Measurements from ENCODE around the gene E4F1.

E4F1 gene

DNA sequence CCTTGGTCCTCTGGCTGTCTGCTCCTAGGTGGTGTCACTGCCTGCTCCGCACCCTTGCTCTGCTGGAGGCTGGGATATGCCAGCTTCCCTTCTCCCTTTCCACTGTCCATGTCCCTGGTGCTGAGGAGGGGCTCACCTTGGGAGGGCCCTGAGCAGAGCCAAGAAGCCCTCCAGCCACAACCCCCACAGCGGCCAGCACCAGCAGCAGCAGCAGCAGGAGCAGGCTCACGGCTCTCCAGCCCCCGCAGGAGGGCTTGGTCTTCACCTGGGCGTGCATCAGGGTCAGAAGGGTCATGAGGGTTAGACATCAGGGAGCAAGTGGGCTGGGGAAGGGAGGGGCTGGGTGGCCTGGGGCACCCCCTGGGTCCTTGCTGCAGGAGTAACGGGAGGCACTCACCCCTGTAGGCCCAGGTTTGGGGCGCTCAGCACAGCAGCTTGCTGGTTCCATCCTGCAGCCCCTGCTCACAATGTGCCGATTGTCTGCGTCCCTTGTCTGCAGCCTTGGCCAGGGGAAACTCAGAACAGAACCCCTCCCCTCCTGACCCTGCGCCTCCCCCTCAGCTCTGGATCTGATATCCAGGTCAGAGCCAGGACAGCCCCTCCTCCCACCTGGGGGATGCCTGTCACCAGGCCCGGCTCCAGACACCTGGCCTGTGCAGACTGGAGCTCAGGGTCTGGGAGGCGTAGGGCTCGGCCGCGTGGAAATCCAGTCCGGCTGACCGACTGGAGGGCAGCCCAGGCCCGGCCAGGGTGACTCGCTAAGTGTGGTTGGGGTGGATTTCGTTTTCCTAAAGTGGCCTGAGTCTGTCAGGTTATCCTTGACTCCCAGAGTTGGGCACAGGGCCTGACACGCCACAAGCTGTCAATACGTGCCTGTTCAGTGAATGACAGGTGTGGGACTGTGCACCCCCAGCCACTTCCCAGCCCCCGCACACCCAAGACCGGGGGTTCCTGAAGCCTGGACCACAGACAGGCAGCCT, 12.7 kb upstream of the E4F1 start, which contains the start of gene BRICD5:
TSS of gene BRICD5 (minus strand) at position 478 of the 980 bp plus-strand sequence. CDS start at position 448, 30 bp downstream.
- no peak within 1 kb of the TSS for H3K4me3 ChIP-seq (ENCODE audit: low read length)
- TF ChIP-seq, protein P1, sequence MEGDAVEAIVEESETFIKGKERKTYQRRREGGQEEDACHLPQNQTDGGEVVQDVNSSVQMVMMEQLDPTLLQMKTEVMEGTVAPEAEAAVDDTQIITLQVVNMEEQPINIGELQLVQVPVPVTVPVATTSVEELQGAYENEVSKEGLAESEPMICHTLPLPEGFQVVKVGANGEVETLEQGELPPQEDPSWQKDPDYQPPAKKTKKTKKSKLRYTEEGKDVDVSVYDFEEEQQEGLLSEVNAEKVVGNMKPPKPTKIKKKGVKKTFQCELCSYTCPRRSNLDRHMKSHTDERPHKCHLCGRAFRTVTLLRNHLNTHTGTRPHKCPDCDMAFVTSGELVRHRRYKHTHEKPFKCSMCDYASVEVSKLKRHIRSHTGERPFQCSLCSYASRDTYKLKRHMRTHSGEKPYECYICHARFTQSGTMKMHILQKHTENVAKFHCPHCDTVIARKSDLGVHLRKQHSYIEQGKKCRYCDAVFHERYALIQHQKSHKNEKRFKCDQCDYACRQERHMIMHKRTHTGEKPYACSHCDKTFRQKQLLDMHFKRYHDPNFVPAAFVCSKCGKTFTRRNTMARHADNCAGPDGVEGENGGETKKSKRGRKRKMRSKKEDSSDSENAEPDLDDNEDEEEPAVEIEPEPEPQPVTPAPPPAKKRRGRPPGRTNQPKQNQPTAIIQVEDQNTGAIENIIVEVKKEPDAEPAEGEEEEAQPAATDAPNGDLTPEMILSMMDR (conservative IDR thresholded peaks at IDR 0.05; ENCODE audit: low read length): no peak
- DNase-seq (ENCODE audit: low read depth): no peak

DNA sequence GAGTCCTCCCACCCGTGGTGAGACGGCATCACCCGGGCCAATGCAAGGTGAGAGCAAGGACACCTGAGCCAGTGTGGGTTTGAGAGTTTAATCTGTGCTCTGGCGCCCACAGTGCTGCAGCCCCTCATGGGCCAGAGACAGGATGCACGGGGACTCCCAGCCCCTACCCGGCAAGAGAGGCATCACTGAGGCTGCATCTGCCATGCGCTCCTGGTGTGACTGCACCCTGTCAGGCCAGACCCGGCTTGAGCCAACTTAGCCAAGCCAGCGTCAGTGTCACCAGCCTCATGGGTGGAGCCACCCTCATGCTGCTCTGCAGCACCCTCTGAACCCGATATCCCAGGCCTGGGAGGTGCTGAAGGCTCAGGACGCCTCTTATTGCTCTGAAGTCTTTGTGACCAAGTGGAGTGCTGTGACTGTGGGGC, 11.5 kb upstream of the E4F1 start:
- H3K4me3 ChIP-seq (ENCODE audit: low read length): no peak overlapping the region
- DNase-seq (ENCODE audit: low read depth): no peak
- TF ChIP-seq, protein P1 (conservative IDR thresholded peaks at IDR 0.05; ENCODE audit: low read length): no peak

DNA sequence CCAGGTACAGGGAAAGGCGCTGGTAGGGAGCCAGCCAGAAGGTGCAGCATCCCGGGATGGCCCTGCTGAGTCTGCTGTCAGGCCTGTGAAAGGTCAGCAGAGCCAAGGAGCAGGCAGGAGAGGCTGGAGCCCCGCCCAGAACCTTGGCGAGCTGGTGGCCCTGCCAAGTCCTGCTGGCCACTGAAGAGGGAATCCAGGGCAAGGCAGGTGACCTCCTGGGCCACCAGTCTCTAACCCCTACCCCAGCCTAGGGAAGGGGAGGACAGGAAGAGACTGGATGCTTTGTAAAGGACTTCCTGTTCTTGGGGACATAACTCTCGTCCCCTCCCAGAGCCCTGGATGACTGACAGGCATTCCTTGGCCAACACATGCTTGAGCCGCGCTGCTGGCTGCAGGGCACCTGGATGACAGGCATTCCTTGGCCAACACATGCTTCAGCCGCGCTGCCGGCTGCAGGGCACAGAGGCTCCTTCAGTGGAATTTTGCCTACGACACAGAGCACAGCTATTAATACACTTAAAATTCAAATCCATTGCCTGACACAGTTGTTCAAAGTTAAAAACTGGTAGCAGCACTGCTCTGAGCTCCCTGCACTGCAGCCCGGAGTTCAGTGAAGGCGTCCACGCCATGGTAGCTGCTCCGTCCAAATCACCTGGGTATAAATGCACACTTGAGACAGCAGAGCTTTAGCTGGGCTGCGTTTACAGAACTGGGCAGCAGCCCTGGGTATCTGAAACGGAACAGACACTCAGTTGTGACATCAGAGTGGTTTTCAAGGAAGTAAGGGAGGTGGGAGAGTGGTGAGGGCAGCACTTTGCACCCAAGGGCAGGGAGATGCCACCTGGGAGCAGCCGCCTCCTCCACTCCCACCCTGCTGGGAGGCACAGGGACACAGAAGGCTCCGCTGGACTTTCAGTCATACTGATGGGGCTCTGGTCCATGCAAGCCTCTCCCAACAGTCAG, 10.7 kb upstream of the E4F1 start:
- TF ChIP-seq, protein P1 (conservative IDR thresholded peaks at IDR 0.05; ENCODE audit: low read length): no peak
- DNase-seq (ENCODE audit: low read depth): no peak
- H3K4me3 ChIP-seq (ENCODE audit: low read length): peak overlapping the region; percentile 60

DNA sequence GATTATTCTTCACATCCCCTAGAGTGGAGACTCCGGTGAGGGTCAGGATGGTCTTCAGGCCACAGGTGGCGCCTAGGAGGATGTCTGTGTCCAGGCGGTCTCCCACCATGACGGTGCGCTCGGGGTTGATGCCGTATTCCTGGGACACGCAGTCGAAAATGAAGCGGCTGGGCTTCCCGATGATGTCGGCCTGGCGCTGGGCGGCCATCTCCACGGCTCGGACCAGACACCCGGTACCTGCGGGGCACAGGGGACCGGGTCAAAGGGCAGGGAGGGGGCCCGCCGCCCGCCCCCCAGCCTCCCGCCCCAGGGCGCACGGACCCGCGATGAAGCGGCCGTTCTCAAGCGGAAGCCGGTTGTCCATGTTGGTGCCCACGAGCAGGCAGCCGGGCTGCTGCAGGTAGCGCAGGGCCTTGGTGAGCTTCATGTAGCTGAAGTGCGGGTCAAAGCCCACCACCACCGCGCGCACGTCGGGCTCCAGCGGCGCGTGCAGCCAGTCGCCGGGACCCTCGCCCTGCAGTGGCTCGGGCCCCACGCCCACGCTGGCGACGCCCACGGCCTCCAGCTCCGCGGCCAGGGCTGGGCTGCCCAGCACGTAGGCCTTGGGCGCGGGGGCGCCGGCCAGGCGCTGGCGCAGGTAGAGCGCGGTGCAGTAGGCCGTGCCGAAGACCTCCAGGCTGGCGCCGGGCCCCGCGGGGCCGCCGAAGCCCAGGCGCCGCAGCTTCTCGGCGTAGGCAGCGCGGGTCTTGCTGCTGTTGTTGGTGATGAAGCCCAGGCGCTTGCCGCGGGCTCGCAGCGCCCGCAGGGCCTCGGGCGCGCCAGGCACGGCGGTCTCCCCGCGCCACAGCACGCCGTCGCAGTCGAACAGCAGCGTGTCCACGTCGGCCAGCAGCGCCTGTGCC, 9.3 kb upstream of the E4F1 start:
- DNase-seq (ENCODE audit: low read depth): no peak
- H3K4me3 ChIP-seq (ENCODE audit: low read length): peak overlapping the region; percentile 60
- TF ChIP-seq, protein P1 (conservative IDR thresholded peaks at IDR 0.05; ENCODE audit: low read length): 0 out of 2 replicates have a peak, but pooled peaks have one; percentile 2

DNA sequence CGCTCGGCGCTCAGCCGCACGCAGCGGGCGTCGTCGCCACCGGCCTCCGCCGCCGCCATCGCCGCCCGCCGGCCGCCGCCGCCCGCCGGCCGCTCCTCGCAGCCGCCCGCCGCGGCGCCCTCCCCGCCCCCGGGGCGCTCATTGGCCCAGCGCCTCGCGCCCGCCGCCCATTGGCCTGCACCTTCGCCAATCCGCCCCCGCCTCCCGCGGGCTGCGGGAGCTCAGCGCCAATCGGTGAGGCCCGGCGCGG, 8.7 kb upstream of the E4F1 start, which contains the start of gene PGP:
TSS of gene PGP (minus strand) at position 122 of the 250 bp plus-strand sequence. CDS start at position 59, 63 bp downstream.
- TF ChIP-seq, protein P1 (conservative IDR thresholded peaks at IDR 0.05; ENCODE audit: low read length): no peak
- H3K4me3 ChIP-seq (ENCODE audit: low read length): peak within 1 kb of the TSS; percentile 88
- no peak for DNase-seq (ENCODE audit: low read depth)

GRCh38 chr16:2216330-2216729, 7.1 kb upstream of the E4F1 start:
- H3K4me3 ChIP-seq (ENCODE audit: low read length): no peak overlapping the region
- TF ChIP-seq, protein P1 (conservative IDR thresholded peaks at IDR 0.05; ENCODE audit: low read length): no peak
- DNase-seq (ENCODE audit: low read depth): no peak

Measured in AG10803 (cell line).